Peyer's patch (tissue), 4 donors: ENCODE measurements around the gene SMCO1. TPM values are rescaled to one million over a fixed set of nuclear protein-coding genes. Genes with fewer than 3 reads are reported as not detected.
"Not testable (repeated sequence)": the region's sequence is repeated elsewhere in the genome, so short reads cannot be mapped to it uniquely, and the experiment has no call there.

ENCODE experiments used
- DNase-seq, 3 donors: peaks; one replicate each; pipeline ENCODE4 v3.0.0-alpha.2; 2017 to 2019
- H3K27ac ChIP-seq, 4 donors: fragments of 200-600 bp; sonication (generic); one replicate each; pipeline ENCODE4 v1.5.1; 2016 to 2019
- H3K27me3 ChIP-seq, 2 donors: fragments of 200-600 bp; sonication (generic); one replicate each; pipeline ENCODE4 v1.5.1; 2019
- H3K36me3 ChIP-seq, 3 donors: fragments of 200-600 bp; sonication (generic); one replicate each; pipeline ENCODE4 v1.5.1; 2016 to 2019
- H3K4me1 ChIP-seq, 4 donors: fragments of 200-600 bp; sonication (generic); one replicate each; pipeline ENCODE4 v1.5.1; 2016 to 2019
- H3K4me3 ChIP-seq, 4 donors: fragments of 200-600 bp; sonication (generic); 1 replicate in 3 of 4; 2 replicates in 1 of 4; pipeline ENCODE4 v1.5.1; 2016 to 2019; ENCODE audit warnings: mild to moderate bottlenecking in 1 of 4
- H3K9me3 ChIP-seq, 4 donors: fragments of 200-600 bp; sonication (generic); one replicate each; pipeline ENCODE4 v1.5.1; 2016 to 2019; ENCODE audit warnings: mild to moderate bottlenecking in 1 of 4
- CTCF ChIP-seq, 6 experiments: fragments of 450-650 bp in 4 of 6; fragments of 200-600 bp in 2 of 6; sonication (generic) in 1 of 6; IDR thresholded peaks; one replicate each; pipeline ENCODE4 v1.5.1; 2017 to 2019; ENCODE audit warnings: antibody characterized with exemption in 6 of 6, mild to moderate bottlenecking in 3 of 6, moderate library complexity in 1 of 6
- POLR2A ChIP-seq, 2 donors: fragments of 450-650 bp; IDR thresholded peaks; one replicate each; pipeline ENCODE4 v1.5.1; 2017; ENCODE audit warnings: antibody characterized with exemption in 2 of 2, mild to moderate bottlenecking in 2 of 2, moderate library complexity in 2 of 2
- total RNA-seq, 4 donors: library from RNA; depleted of rRNA; stranded (reverse); fragments of >200 nt; gene quantifications; one replicate each; pipeline ENCODE4 v1.1.0, GENCODE V29; 2016

Gene SMCO1
- total RNA-seq, 4 donors from 2014 or later = not detected

GRCh38 chr3:196555295-196555694, 40.1 kb upstream of the SMCO1 start:
- Histone ChIP-seq H3K9me3 (no peaks in the 10 kb centered on the region), H3K27ac (no peak overlapping the region), H3K27me3 (no peaks in the 10 kb centered on the region), H3K4me3 (no peak overlapping the region), H3K36me3 (peaks cover 0 to 16% (median 0%) of the 10 kb centered on the region in 3 donors), H3K4me1 (no peaks in the 10 kb centered on the region)
- DNase-seq = no peak
- TF ChIP-seq POLR2A (IDR thresholded peaks at IDR 0.05) (no peak), CTCF (IDR thresholded peaks at IDR 0.05) (no peak)

GRCh38 chr3:196554205-196554604, 39.1 kb upstream of the SMCO1 start:
- no peak for DNase-seq
- Histone ChIP-seq H3K4me3 (no peak overlapping the region), H3K36me3 (peaks cover 0 to 11% (median 0%) of the 10 kb centered on the region in 3 donors), H3K9me3 (peaks cover 0 to 5% (median 0%) of the 10 kb centered on the region in 4 donors), H3K27me3 (no peaks in the 10 kb centered on the region), H3K27ac (no peak overlapping the region), H3K4me1 (no peaks in the 10 kb centered on the region)
- TF ChIP-seq POLR2A (IDR thresholded peaks at IDR 0.05) = no peak
- TF ChIP-seq CTCF (IDR thresholded peaks at IDR 0.05) = no peak

DNA sequence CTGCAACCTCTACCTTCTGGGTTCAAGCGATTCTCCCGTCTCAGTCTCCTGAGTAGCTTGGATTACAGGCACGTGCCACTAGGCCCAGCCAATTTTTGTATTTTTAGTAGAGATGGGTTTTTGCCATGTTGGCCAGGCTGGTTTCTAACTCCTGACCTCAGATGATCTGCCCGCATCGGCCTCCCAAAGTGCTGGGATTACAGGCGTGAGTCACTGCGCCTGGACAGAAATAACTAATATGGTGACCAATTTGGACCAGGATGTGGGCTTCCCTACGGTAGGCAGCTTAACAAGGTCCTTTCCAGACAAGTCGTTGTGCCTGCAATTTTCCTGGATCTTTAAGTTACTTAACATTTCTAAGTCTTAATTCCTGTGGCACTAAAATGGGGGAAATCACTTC, 38.4 kb upstream of the SMCO1 start:
- Histone ChIP-seq H3K4me3 (no peak overlapping the region), H3K36me3 (peaks cover 0 to 11% (median 0%) of the 10 kb centered on the region in 3 donors), H3K27ac (no peak overlapping the region), H3K4me1 (no peaks in the 10 kb centered on the region), H3K9me3 (peaks cover 0 to 8% (median 0%) of the 10 kb centered on the region in 4 donors), H3K27me3 (no peaks in the 10 kb centered on the region)
- TF ChIP-seq CTCF (IDR thresholded peaks at IDR 0.05) (no peak), POLR2A (IDR thresholded peaks at IDR 0.05) (no peak)
- DNase-seq = no peak

- peaks cover 0 to 8% (median 0%) of the 10 kb centered on the region in 4 donors for H3K9me3 ChIP-seq
- peaks cover 0 to 11% (median 0%) of the 10 kb centered on the region in 3 donors for H3K36me3 ChIP-seq
- no peaks in the 10 kb centered on the region for H3K27me3 ChIP-seq
- no peak overlapping the region for H3K4me3 ChIP-seq
- TF ChIP-seq CTCF (IDR thresholded peaks at IDR 0.05) = no peak
- no peak for TF ChIP-seq POLR2A (IDR thresholded peaks at IDR 0.05)
- H3K4me1 ChIP-seq = no peaks in the 10 kb centered on the region
- H3K27ac ChIP-seq = no peak overlapping the region
- DNase-seq = no peak
Measured at GRCh38 chr3:196552253-196552652, 37.1 kb upstream of the SMCO1 start.

DNA sequence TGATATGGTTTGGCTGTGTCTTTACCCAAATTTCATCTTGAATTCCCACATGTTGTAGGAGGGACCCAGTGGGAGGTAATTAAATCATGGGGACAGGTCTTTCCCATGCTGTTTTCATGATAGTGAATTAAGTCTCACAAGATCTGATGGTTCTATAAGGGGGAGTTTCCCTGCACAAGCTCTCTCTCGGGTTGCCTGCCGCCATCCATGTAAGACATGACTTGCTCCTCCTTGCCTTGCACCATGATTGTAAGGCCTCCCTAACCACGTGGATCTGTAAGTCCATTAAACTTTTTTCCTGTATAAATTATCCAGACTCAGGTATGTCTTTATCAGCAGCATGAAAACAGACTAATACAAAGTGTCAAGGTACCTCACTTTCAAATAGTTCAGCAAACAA, 35.0 kb upstream of the SMCO1 start:
- H3K4me1 ChIP-seq, H3K27me3 ChIP-seq, DNase-seq, H3K4me3 ChIP-seq, H3K27ac ChIP-seq, H3K9me3 ChIP-seq: not testable (repeated sequence)
- H3K36me3 ChIP-seq = peaks cover 0 to 11% (median 0%) of the 10 kb centered on the region in 3 donors

DNA sequence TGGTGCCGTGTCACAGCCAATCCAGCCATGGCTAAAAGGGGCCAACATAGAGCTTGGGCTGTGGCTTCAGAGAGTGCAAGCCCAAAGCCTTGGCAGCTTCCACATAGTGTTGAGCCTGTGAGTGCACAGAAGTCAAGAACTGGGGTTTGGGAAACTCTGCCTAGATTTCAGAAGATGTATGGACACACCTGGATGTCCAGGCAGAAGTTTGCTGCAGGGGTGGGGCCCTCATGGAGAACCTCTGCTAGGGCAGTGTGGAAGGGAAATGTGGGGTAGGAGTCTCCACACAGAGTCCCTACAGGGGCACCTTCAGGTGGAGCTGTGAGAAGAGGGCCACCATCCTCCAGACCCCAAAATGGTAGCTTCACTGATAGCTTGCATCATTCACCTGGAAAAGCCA, 34.2 kb upstream of the SMCO1 start:
- H3K4me1 ChIP-seq, H3K36me3 ChIP-seq, H3K27ac ChIP-seq, H3K27me3 ChIP-seq, H3K4me3 ChIP-seq, DNase-seq, H3K9me3 ChIP-seq: not testable (repeated sequence)

DNA sequence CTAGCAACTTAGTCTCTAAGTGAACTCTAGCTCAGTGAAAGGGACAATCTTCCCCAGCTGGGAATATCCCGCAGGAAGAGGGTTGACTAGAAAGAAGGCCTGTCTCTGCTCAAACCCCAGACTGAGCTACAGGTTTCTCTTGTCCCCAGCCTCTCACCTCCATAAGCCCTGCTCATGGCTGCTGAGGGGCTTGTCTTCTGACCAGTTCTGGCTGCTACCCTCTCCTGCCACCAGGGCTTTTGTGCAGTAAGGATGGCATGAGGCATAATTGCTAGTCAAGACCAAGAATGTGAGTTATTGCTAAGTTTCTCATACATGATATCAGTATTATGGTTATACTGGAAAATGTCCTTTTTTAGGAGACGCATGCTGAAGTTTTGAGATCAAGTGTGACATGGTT, 31.9 kb upstream of the SMCO1 start:
- TF ChIP-seq POLR2A (IDR thresholded peaks at IDR 0.05) = no peak
- no peak for TF ChIP-seq CTCF (IDR thresholded peaks at IDR 0.05)
- Histone ChIP-seq H3K27ac (no peak overlapping the region), H3K9me3 (peaks cover 0 to 8% (median 0%) of the 10 kb centered on the region in 4 donors), H3K27me3 (no peaks in the 10 kb centered on the region), H3K4me1 (no peaks in the 10 kb centered on the region), H3K4me3 (no peak overlapping the region), H3K36me3 (no peaks in the 10 kb centered on the region)
- no peak for DNase-seq
